Fibroblast of the conjunctiva (primary cell): ENCODE data around the gene ZNF214.
A peak's percentile ranks its signal among the peaks of the same experiment; 100 is the strongest.

Experiments used
- DNase-seq: peaks from one replicate; pipeline ENCODE4 v3.0.0-alpha.2; 2010; ENCODE audit warnings: low read depth

ZNF214 gene

DNA sequence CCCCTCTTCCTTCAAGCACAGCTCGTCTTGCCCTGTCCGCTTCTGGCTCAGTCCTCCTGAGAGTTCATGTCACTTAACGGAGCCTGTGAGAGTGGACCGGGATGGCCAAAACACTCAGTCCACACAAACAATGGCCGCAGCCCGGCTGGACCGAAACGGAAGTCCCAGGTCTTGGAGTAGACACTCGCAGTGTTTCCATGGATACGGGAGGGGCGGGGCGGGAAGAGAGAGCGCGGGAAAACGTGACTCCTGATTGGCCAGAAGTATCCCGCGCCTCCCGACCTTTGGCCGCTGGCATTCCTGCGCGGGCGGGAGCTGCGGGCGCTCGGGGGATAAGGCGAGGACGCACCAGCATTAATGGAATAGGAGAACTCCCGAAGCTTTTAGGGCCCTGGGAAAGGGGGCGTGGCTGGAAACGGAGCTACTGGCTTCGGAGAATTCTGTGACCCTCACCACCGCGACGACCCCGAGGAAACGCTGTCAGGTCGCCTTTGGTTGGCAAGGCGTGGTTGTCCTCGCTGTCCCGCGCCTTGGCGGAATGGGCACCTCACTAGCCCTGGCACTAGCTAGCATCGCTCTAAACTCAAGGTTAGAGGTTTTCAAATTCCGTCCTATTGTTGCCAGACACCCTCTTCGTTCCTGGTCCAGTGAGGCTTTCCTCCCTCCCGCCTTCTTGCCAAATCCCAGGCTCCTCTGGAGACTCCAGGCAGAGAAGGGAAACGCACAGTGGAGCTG is at the start of gene ZNF214, which contains the start of gene NLRP14:
TSS of gene ZNF214 (minus strand) at position 164 of the 735 bp plus-strand sequence. CDS start 17,511 bp downstream, outside the sequence.
TSS of gene NLRP14 (plus strand) at position 297 of the 735 bp plus-strand sequence. CDS start 18,108 bp downstream, outside the sequence.
- peak; percentile 87 for DNase-seq

DNA sequence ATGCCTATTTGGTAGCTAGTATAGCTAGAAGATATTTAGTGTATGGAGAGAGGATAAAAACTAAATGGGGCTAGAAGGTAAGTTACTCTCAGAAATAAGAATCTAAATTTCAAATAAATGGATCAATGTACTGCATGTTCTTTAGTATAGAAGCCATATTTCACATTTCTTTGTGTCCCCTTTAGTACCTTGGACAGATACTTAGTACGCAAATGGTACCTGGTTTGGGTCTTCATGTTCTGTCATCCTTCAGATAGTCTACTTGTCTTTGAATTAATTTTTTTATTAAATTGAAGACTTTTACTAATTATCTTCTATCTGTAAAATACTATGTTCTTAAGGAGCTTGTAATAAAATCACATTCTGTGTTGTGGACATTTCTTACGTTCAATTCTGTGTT is 42.4 kb upstream of the ZNF214 start:
- DNase-seq = no peak

DNA sequence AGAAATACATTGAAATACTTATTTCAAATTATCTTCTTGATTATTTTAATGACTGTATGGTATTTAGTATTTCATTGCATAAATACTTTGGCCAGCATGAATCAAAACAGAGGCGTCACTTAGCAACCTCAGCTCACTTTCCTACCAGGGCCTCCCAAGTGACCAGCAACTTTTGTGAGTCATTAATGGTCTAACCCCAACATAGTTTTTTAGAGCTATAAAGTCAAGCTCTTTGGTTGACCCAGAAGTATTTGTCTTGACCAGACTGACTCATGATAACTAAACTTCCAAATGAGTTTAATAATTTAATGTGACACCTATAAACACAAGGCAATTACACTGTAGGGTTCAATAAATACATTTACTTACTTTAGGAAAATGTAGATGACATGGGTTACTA is 40.7 kb upstream of the ZNF214 start:
- no peak for DNase-seq

DNA sequence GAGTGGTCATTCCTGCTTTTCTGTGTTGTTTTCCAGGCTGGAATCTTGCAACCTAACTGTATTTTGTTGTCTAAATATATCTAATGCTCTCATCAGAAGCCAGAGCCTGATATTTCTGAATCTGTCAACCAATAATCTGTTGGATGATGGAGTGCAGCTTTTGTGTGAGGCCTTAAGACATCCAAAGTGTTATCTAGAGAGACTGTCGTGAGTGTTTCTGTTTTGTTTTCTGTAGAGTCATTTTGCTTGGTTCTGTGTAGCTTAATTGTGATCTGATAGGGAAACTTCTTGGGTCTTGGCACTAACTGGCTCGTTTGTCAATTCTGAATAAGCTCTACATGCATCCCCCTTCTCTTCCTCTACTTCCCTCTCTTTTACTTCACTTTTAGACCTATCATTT is 37.5 kb upstream of the ZNF214 start:
- no peak for DNase-seq

DNA sequence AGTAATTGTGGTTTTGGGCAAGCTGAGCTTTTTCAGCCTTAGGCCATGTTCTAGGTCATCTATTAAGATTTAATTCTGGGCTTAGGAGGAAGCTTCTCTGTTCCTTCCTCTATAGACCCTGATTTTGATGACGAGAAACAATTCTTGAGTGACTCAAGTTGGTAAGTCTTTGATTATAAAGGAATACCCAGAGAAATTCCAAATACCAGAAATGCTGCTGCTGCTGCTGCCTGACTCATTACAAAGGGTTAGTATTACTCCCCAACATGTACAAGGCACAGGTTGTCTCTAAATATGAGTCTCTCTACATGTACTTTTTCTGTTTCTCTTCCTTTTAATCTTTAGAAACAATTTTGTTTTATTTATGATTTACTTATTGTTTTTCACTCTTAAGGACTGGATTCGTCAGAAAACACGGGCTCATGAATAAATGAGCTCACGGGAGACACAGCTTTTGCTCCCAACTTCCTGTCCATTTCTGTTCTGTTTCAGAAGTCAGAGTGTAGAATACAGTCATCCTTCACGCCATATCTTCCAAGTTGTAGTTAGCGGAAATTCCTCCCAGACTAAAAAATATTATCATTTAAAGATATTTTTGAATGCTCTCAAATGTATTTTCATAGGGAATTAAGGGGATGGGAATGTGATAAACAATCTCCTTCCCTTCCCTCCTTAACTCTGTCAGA is 36.8 kb upstream of the ZNF214 start:
- no peak for DNase-seq

DNA sequence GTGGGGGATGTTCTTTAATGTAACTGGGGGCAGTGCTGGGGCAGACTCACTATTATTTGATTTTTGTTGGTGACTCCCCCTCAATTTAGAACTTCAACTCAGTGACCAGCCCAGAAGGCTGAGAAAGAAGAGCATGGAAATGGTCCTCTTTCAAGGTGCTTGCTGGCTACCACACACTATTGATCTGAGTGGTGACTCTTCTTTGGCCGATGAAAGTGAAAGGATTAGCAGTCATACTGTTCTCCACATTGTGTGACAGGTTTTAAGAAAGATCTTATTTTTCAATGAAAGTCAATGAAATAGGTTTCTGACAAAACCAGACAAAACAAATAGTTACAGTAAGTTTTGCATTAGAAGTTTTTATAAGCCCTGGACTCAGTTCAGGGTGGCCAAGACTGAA is 30.0 kb upstream of the ZNF214 start:
- no peak for DNase-seq

DNA sequence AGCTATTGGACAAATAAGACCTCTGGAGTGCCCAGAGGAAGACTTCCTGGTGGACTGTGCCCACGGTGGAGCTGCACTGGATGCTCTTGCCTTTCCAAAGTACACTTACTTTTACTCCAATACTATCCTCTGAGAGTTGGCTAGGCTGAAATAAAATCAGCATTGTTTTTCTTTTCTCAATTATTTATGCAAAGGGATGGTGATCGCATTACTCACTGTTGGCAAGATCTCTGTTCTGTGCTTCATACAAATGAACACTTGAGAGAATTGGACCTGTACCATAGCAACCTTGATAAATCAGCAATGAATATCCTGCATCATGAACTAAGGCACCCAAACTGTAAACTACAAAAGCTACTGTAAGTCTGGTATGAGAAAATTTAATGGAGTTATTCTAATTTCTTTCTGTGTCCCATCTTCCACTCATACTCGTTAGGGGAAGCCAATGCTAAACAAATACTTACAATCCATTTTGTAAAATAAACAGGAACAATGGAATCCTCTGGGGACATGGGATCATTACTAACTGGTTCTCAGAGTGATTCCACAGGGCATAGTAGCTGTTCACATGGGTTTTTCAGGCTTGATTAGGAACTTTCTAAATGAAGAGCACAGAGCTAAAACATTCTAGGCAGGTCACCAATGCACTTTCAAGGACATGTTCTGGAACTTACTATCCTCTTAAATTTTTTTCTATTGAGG is 26.5 kb upstream of the ZNF214 start:
- DNase-seq = peak; percentile 8

DNA sequence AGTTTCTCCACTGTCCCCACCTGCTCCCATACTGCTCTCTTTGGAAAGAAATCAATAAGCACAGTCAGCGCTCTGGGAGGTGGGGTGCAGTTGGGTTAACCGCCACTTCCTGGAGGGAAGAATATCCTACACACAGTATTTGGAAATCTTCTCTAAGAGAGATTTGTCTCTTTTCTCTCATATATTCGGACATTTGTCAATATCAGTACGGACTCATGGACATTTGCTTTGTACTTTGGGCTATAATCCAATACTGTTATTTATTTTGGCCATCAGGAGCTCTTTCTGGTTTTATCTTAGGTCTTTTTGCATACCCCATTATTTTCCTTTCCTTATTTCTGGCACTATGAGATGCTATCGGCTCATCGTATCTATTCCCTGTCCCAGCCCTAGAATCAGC is 13.9 kb upstream of the ZNF214 start:
- no peak for DNase-seq

DNA sequence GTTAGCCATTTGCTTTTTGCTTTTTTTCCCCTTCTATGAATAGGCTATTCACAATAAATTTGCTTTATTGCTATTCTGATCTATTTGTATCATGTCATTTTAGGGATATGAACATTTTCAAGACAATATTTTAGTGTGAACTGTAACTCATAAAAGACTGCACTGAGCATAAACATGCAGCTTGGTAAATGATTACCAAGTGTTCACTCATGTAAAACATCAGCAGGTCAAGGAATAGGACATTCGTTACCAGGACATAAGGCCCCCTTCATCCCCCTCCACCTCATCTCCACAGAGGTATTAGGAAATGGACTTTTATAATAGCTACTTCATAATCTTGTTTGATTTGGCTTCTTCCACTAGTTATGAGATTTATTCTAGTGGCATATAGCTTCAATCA is 12.5 kb upstream of the ZNF214 start:
- no peak for DNase-seq

DNA sequence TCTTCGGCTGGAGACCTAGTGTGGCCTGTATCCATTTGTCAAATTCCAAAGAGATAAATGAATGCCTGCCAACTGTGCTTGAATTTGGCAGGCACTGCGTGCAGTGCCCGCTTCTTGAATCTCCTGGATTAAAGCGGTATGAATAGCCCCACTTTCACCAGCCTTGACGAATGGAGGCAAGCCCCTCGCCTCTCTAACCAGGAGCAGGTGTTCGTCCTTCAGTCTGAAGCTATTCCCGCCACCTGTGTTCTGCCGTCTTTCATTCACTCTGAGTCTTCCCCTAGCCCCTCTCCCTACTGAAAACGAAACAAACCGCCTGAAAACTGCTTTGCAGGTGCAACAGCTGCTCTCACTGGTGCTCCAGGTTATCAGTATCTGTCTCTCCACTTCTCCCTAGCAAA is 11.3 kb upstream of the ZNF214 start:
- DNase-seq = no peak

DNA sequence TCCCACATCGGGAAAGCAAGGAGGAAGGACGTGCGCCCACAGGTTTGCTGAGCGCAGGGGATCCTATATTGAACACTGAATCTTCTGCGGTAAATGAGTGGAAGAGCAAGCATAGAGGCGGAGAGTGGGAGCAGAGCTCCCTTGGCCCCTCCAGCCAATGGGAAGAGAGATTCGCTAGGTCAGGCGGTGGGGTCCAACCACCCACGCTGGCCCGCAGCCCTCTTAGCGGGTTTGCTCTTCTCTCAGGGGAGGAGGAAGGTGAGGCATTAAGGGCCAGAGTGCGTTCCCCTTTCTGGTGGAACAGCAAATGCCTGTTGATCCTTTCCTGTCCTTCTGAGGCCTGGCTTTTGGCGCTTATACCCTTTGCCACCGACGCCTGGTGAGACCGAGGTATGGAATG is 10.7 kb upstream of the ZNF214 start:
- DNase-seq = no peak

DNA sequence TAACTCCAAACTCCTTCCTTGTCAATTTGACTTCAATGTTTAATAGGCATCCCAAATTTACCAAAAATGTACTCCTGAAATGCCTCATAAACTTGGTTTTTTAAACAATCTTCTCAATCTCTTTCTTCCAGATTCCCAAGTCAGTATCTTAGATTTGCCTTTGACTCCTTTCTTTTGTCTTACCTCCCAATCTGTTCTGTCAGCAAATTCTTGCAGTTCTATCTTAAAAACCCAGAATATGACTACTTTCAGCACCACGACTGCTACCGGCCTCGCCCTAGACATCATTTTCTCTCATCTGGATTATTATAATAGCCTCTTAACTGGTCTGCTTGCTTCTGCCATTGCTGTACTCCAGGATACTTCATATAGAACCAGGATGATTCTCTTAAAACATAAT is 8.0 kb upstream of the ZNF214 start:
- DNase-seq = no peak

DNA sequence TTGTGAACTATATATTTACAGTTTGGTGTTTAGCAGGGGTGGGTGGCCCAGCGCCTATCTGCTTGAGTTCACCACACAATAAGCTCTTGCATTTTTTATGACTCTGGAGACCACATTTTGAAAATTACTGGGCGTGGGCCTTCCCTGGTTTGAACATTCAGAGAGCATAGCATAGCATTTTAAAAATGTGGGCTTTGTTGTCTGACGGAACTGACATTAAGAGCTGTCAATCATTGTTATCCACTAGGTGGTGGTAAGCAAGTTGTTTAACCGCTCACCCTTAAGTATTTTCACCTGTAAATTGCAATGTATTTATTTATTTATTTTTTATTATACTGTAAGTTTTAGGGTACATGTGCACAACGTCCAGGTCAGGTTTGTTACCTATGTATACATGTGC is 1.2 kb upstream of the ZNF214 start:
- no peak for DNase-seq

DNA sequence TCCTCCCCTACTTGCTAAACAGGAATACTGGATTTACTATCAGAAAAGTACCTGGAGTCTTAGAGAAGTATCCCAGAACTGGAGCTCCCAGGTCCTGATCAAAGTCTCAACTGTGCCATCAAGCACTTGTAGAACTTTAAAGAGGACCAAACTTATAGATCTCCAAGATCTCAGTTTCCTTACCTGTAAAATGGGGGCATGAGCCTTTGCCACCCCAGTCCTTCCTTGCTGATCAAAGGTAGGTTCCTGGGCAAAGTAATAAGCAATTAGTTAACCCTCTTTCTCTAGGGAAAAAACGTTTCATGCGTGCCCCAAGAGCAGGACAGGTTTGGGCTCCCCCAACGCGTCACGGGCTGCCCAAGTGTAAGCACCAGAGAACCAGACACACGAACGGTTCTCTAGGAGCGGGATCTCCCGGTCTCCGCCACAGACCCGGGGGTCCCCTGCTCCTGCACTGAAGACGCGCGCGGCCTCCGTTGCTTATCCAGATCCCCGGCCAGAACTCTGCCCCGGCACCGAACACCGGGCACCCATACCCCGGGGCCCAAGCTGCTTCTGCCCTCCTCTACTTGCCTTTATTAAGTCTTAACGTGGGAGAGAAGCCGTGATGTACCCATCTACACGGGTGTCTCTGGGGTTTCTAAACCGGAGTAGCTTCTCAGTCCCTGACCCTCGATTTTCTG is 505 bp downstream of the ZNF214 start:
- no peak for DNase-seq

DNA sequence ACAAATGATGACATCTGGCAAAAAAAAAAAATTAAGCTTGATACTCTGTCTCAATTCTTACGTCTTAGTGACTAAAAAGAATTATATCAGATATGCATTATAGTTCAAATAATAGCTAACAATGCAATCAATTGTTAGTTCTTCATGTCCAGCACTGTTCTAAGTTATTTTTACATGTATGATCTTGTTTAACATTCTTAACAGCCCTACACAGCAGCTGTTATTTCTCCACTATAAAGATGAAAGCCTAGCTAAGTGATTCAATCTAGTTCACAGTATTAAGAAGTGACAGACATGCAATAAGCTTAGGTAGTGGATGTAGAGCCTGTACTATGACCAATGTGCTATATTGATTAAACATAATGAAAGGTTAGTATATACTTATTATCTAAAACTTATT is 4.1 kb downstream of the ZNF214 start:
- no peak for DNase-seq

DNA sequence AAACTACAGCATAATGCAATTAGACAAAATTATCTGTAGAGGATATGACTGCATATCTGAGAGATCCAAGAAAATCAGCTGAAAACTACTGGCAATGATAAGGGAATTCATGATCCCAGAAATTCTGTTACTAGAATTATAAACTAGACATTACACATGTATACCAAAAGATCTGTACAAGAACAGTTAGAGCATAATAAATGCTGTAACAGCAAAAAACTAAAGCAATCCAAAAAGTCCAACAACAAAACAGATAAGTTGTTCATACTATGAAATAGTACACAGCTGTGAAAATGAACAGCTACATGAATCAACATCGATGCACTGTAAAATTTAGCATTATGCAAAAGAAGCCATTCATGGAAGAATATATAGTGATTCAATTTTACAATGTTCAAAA is 6.0 kb downstream of the ZNF214 start:
- no peak for DNase-seq

DNA sequence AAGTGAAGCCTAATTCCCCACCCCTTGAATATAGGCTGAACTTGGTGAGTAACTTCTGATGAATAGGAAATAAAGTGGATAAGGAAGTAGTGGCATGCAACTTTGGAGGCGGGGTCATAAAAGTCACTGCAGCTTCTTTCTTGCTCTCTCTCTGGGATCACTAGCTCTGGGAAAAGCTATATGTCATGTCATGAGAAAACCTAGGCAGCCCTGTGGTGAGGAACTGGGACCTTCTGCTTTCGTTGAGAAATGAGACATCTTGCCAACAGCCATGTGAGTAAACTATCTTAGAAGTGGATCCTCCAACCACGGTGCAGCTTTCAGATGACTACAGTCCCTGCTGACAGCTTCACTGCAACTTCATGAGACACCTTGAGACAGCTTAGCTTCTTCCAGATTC is 15.7 kb downstream of the ZNF214 start:
- no peak for DNase-seq

DNA sequence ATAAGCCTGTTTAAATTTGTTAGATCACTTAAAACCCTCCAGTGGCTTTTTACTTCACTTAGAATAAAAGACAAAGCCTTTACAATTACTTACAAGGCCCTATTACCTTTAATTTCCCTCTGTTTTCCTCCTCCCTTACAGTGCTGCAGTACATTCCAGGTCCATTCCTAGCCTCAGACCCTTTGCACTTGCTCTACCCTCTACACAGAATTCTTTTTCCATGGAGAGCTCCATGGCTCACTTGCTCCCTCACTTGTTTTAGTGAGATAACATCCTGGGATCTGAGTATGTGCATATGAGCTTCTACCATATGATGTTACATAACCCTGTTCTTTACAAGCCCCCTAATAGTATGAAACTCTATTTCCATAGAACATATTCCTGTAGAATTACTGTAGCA is 24.4 kb downstream of the ZNF214 start:
- DNase-seq = no peak

DNA sequence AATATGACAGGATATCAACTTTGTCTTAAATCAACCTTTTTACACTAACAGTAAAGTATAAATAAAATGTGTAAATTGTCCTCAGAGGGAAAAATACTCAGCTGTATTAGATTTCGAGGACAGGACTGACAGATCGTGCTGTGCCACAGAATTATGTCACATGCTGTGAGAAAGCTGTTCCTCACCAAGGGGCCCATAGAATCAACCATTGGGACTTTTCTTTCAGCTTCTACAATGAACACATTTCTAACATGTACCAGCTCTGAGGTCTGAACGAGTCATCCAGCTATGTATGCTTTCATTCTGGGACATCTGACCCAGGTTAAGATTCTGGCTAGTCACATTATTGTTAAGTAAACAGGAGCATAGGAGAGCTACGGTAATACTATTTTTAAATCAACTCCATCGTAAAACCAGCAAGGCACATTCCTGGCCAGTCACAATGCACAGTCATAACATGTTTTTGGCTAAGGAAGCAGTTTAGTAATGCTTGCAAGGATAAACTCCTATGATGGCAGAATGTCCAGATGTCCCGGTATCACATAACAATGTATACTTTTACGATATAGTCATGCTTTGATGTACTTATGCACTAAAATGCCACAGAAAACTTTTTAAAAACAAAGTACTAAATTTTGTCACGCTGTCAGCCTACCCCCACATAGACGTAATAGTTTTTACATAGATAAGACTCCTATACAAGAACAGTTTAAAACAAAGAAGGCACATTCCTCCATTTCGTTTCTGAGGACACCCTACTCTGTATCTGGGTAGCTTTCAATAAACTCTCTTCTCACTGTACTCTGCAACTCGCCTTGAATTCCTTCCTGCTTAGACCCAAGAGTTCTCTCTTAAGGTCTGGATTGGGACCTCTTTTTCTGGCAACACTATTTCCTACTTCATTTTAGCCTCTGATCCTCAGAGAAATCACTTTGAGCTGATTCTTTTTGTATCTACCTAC is 27.4 kb downstream of the ZNF214 start:
- DNase-seq = peak; percentile 28

DNA sequence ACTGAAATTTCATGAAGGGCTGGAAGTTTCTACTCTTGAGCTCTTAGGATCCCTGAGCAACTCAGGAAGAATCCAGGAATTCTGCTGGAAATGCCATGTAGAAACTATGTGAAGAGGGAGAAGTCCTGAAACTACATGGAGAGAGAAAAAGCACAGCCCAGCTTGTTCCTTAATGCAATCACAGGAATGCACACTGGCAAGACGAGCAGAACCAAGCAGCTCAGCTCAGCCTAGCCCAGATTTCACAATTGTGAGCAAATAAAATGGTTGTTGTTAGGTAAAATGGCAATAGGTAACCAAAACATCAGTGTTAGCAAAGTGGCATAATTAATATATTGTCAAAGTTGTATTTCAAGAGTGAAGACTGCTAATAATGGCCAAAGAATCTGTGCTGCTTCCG is 28.1 kb downstream of the ZNF214 start:
- DNase-seq = no peak

DNA sequence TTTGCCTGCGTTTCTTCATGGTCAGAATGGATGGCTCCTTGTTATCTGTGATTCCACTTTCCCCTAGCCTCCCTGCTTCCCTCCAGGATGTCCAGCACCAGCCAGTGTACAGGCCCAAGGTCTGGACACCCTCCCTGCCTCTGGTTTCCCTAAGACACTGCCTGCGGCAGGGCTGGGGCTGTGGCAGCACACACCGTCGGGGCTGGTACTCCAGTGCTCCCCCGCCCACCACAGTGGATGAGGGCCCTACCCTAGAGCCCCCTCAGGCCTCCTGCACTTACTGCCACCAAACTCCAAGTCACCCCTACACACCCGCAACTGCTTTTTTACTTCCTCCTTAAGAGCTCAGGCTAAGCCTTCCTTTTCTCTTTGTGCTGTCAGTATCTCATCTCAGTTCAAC is 28.9 kb downstream of the ZNF214 start:
- DNase-seq = no peak
